GM23338 (cell line): ENCODE measurements around the gene SPSB4. TPM values are rescaled to one million over a fixed set of nuclear protein-coding genes. Genes with fewer than 3 reads are reported as not detected.

ENCODE experiments used
- ATAC-seq: fragments of 200-7000 bp; cut with Tn5 transposase; 3 replicates; pipeline ENCODE4 v1.9.1; 2020
- DNase-seq: peaks from one replicate; pipeline ENCODE4 v3.0.0-alpha.2; 2015; ENCODE audit warnings: low spot score
- H2AFZ ChIP-seq: fragments of 200-600 bp; sonication (generic); 2 replicates; pipeline ENCODE4 v1.8.0; 2016; ENCODE audit warnings: antibody characterized with exemption, mild to moderate bottlenecking, moderate library complexity
- H3F3A ChIP-seq: fragments of 200-600 bp; sonication (generic); replicated peaks from 2 replicates; pipeline ENCODE4 v1.8.0; 2017; ENCODE audit warnings: antibody characterized with exemption, mixed run types, low read depth
- H3K27ac ChIP-seq: fragments of 200-600 bp; sonication (generic); 2 replicates; pipeline ENCODE4 v1.6.1; 2016; ENCODE audit warnings: low read depth
- H3K27me3 ChIP-seq: fragments of 200-600 bp; sonication (generic); 2 replicates; pipeline ENCODE4 v1.8.0; 2016; ENCODE audit warnings: mild to moderate bottlenecking, mixed run types, moderate library complexity; ENCODE audit not compliant: insufficient read depth
- H3K36me3 ChIP-seq: fragments of 200-600 bp; sonication (generic); 2 replicates; pipeline ENCODE4 v1.8.0; 2016; ENCODE audit warnings: mild to moderate bottlenecking; ENCODE audit not compliant: insufficient read depth
- H3K4me1 ChIP-seq: fragments of 200-600 bp; sonication (generic); 2 replicates; pipeline ENCODE4 v1.8.0; 2016; ENCODE audit warnings: mild to moderate bottlenecking, moderate library complexity; ENCODE audit not compliant: insufficient read depth
- H3K4me2 ChIP-seq: fragments of 200-600 bp; sonication (generic); 2 replicates; pipeline ENCODE4 v1.7.1; 2017; ENCODE audit warnings: mixed run types
- H3K4me3 ChIP-seq: fragments of 200-600 bp; sonication (generic); 2 replicates; pipeline ENCODE4 v1.6.1; 2016; ENCODE audit warnings: mixed run types
- H3K79me2 ChIP-seq: fragments of 200-600 bp; sonication (generic); replicated peaks from 2 replicates; pipeline ENCODE4 v1.8.0; 2017; ENCODE audit warnings: mild to moderate bottlenecking; ENCODE audit not compliant: insufficient read depth
- H3K9me2 ChIP-seq: fragments of 200-600 bp; sonication (generic); 2 replicates; pipeline ENCODE4 v1.8.0; 2017; ENCODE audit not compliant: insufficient read depth
- H4K20me1 ChIP-seq: fragments of 200-600 bp; sonication (generic); replicated peaks from 2 replicates; pipeline ENCODE4 v1.8.0; 2017; ENCODE audit warnings: mild to moderate bottlenecking; ENCODE audit not compliant: insufficient read depth
- H3K27ac Mint-ChIP-seq: 2 replicates; pipeline ENCODE4 v1.8.0; 2020; ENCODE audit warnings: inconsistent platforms, mild to moderate bottlenecking, moderate library complexity, mixed read lengths
- H3K27me3 Mint-ChIP-seq: 3 replicates; pipeline ENCODE4 v1.8.0; 2022; ENCODE audit warnings: low read depth, mild to moderate bottlenecking, moderate library complexity, mixed read lengths, inconsistent platforms; ENCODE audit not compliant: insufficient read depth, poor library complexity
- H3K36me3 Mint-ChIP-seq: 3 replicates; pipeline ENCODE4 v1.8.0; 2021; ENCODE audit warnings: low read depth, mild to moderate bottlenecking, inconsistent platforms, moderate library complexity, mixed read lengths
- H3K4me1 Mint-ChIP-seq: 3 replicates; pipeline ENCODE4 v1.8.0; 2020; ENCODE audit warnings: mild to moderate bottlenecking, inconsistent platforms, mixed read lengths
- H3K4me3 Mint-ChIP-seq: 3 replicates; pipeline ENCODE4 v1.8.0; 2021; ENCODE audit warnings: moderate library complexity, mild to moderate bottlenecking, inconsistent platforms, mixed read lengths
- H3K9me3 Mint-ChIP-seq: 3 replicates; pipeline ENCODE4 v1.8.0; 2020; ENCODE audit warnings: moderate library complexity, mild to moderate bottlenecking, inconsistent platforms, mixed read lengths
- CREB1 ChIP-seq: fragments of 250-450 bp; sonication (Bioruptor Pico); IDR thresholded peaks from 2 replicates; pipeline ENCODE4 v1.5.0; 2020; ENCODE audit warnings: low read depth, mild to moderate bottlenecking, moderate library complexity
- CTCF ChIP-seq, 2 experiments: fragments of 200-600 bp in 1 of 2; sonication (generic) in 1 of 2; conservative IDR thresholded peaks; 2 replicates each; pipeline versions ENCODE4 v1.5.1 to v1.6.1; 2016 to 2017; ENCODE audit warnings: antibody characterized with exemption in 2 of 2, low read depth in 2 of 2, mild to moderate bottlenecking in 2 of 2, moderate library complexity in 1 of 2
- EZH2 ChIP-seq: fragments of 200-600 bp; sonication (generic); IDR thresholded peaks from one replicate; pipeline ENCODE4 v1.8.0; 2017; ENCODE audit warnings: antibody characterized with exemption, mild to moderate bottlenecking, low read depth; ENCODE audit not compliant: unreplicated experiment
- EZH2phosphoT487 ChIP-seq: fragments of 200-600 bp; sonication (generic); IDR thresholded peaks from one replicate; pipeline ENCODE4 v1.8.1; 2018; ENCODE audit warnings: antibody characterized with exemption; ENCODE audit not compliant: unreplicated experiment
- JUNB ChIP-seq: IDR thresholded peaks from one replicate; pipeline ENCODE4 v1.6.1; 2016; ENCODE audit warnings: antibody characterized with exemption; ENCODE audit not compliant: unreplicated experiment
- NANOG ChIP-seq: IDR thresholded peaks from 2 replicates; pipeline ENCODE4 v1.6.1; 2016; ENCODE audit warnings: antibody characterized with exemption, borderline replicate concordance
- POLR2AphosphoS5 ChIP-seq: IDR thresholded peaks from 2 replicates; pipeline ENCODE4 v1.6.1; 2016; ENCODE audit warnings: antibody characterized with exemption, low read depth
- STAT1 ChIP-seq: IDR thresholded peaks from one replicate; pipeline ENCODE4 v1.6.1; 2016; ENCODE audit warnings: antibody characterized with exemption; ENCODE audit not compliant: unreplicated experiment
- ZNF331 ChIP-seq: fragments of 250-450 bp; sonication (Bioruptor Pico); IDR thresholded peaks from 2 replicates; pipeline ENCODE4 v1.5.0; 2020; ENCODE audit warnings: low read depth, mild to moderate bottlenecking, moderate library complexity
- polyA plus RNA-seq: library from polyadenylated mRNA; unstranded; fragments of >200 nt; fragmentation: Nextera tagmentation; extraction: Ambion mirVana; gene quantifications from 2 replicates; pipeline ENCODE4 v1.2.1, GENCODE V29; 2016
- total RNA-seq: library from RNA; depleted of rRNA; stranded (reverse); fragments of >200 nt; shearing (Covaris generic); gene quantifications from 2 replicates; pipeline ENCODE4 v1.2.3, GENCODE V29; 2014
- TF ChIP-seq, protein P1 (sequence below): IDR thresholded peaks from one replicate; pipeline ENCODE4 v1.6.1; 2018; ENCODE audit warnings: antibody characterized with exemption; ENCODE audit not compliant: unreplicated experiment
- TF ChIP-seq, protein P2 (sequence below): IDR thresholded peaks from 2 replicates; pipeline ENCODE4 v1.6.1; 2016; ENCODE audit warnings: antibody characterized with exemption

Gene SPSB4
- total and polyA plus RNA-seq, 2 experiments from 2014 or later = 6.7 to 25.9 TPM

- H3K4me2 ChIP-seq = no peak overlapping the region
- H3K36me3 ChIP-seq = no peaks in the 10 kb centered on the region
- no peak for ATAC-seq
- no peak for DNase-seq
- no peaks in the 10 kb centered on the region for H3K36me3 Mint-ChIP-seq
- H3K9me2 ChIP-seq = no peaks in the 10 kb centered on the region
- H3F3A ChIP-seq = no peaks in the 10 kb centered on the region
- no peak for TF ChIP-seq ZNF331
- H3K27me3 Mint-ChIP-seq = peaks cover 6% of the 10 kb centered on the region
- no peaks in the 10 kb centered on the region; the same call in 1 of the 3 replicates for H3K4me1 Mint-ChIP-seq
- H3K79me2 ChIP-seq = no peaks in the 10 kb centered on the region
- no peaks in the 10 kb centered on the region; the same call in 2 of the 3 replicates for H3K9me3 Mint-ChIP-seq
- H3K27ac ChIP-seq = no peak overlapping the region
- H3K4me3 Mint-ChIP-seq = no peak overlapping the region
- no peaks in the 10 kb centered on the region for H3K4me1 ChIP-seq
- no peak overlapping the region for H3K27ac Mint-ChIP-seq
- no peak overlapping the region for H2AFZ ChIP-seq
- no peaks in the 10 kb centered on the region for H3K27me3 ChIP-seq
- no peaks in the 10 kb centered on the region for H4K20me1 ChIP-seq
- no peak overlapping the region for H3K4me3 ChIP-seq
Observed at GRCh38 chr3:141124715-141125114, 73.6 kb downstream of the SPSB4 start.

GRCh38 chr3:141125351-141125750 lies 74.2 kb downstream of the SPSB4 start:
- no peak overlapping the region for H3K4me3 ChIP-seq
- no peaks in the 10 kb centered on the region for H3K4me1 ChIP-seq
- no peaks in the 10 kb centered on the region for H3K27me3 ChIP-seq
- H3K36me3 ChIP-seq = no peaks in the 10 kb centered on the region
- H3K4me3 Mint-ChIP-seq = no peak overlapping the region
- ATAC-seq (no peak), DNase-seq (no peak)
- H3K27ac ChIP-seq = no peak overlapping the region
- H4K20me1 ChIP-seq = no peaks in the 10 kb centered on the region
- H3K9me3 Mint-ChIP-seq = no peaks in the 10 kb centered on the region; the same call in 2 of the 3 replicates
- H3K79me2 ChIP-seq = no peaks in the 10 kb centered on the region
- no peak overlapping the region for H3K4me2 ChIP-seq
- no peaks in the 10 kb centered on the region for H3K36me3 Mint-ChIP-seq
- peaks cover 6% of the 10 kb centered on the region for H3K27me3 Mint-ChIP-seq
- no peaks in the 10 kb centered on the region; the same call in 1 of the 3 replicates for H3K4me1 Mint-ChIP-seq
- H3K27ac Mint-ChIP-seq = no peak overlapping the region
- H3F3A ChIP-seq = no peaks in the 10 kb centered on the region
- no peak overlapping the region for H2AFZ ChIP-seq
- no peaks in the 10 kb centered on the region for H3K9me2 ChIP-seq
- TF ChIP-seq POLR2AphosphoS5 = no peak
- no peak for TF ChIP-seq CREB1 (CRISPR knock-in tag)
- no peak for TF ChIP-seq STAT1
- TF ChIP-seq, protein P1, sequence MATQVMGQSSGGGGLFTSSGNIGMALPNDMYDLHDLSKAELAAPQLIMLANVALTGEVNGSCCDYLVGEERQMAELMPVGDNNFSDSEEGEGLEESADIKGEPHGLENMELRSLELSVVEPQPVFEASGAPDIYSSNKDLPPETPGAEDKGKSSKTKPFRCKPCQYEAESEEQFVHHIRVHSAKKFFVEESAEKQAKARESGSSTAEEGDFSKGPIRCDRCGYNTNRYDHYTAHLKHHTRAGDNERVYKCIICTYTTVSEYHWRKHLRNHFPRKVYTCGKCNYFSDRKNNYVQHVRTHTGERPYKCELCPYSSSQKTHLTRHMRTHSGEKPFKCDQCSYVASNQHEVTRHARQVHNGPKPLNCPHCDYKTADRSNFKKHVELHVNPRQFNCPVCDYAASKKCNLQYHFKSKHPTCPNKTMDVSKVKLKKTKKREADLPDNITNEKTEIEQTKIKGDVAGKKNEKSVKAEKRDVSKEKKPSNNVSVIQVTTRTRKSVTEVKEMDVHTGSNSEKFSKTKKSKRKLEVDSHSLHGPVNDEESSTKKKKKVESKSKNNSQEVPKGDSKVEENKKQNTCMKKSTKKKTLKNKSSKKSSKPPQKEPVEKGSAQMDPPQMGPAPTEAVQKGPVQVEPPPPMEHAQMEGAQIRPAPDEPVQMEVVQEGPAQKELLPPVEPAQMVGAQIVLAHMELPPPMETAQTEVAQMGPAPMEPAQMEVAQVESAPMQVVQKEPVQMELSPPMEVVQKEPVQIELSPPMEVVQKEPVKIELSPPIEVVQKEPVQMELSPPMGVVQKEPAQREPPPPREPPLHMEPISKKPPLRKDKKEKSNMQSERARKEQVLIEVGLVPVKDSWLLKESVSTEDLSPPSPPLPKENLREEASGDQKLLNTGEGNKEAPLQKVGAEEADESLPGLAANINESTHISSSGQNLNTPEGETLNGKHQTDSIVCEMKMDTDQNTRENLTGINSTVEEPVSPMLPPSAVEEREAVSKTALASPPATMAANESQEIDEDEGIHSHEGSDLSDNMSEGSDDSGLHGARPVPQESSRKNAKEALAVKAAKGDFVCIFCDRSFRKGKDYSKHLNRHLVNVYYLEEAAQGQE = no peak
- TF ChIP-seq JUNB = no peak
- TF ChIP-seq EZH2phosphoT487 = no peak
- no peak for TF ChIP-seq CTCF (conservative IDR thresholded peaks at IDR 0.05; ENCODE audit: low read depth in 2 of 2)
- no peak for TF ChIP-seq ZNF331
- TF ChIP-seq, protein P2, sequence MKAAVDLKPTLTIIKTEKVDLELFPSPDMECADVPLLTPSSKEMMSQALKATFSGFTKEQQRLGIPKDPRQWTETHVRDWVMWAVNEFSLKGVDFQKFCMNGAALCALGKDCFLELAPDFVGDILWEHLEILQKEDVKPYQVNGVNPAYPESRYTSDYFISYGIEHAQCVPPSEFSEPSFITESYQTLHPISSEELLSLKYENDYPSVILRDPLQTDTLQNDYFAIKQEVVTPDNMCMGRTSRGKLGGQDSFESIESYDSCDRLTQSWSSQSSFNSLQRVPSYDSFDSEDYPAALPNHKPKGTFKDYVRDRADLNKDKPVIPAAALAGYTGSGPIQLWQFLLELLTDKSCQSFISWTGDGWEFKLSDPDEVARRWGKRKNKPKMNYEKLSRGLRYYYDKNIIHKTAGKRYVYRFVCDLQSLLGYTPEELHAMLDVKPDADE = no peak
- TF ChIP-seq NANOG = no peak
- no peak for TF ChIP-seq EZH2
